HCT116 (cell line): Measurements from ENCODE around the gene TROAP. TPM values are rescaled to one million over a fixed set of nuclear protein-coding genes. Genes with fewer than 3 reads are reported as not detected.

ENCODE experiments used
- ATAC-seq: fragments of 200-7000 bp; cut with Tn5 transposase; 2 replicates; pipeline ENCODE4 v1.9.1; 2020; ENCODE audit warnings: mild to moderate bottlenecking, moderate library complexity
- BruUV-seq: library from RNA; stranded (reverse); fragments of 400-500 nt; replicated peaks from 2 replicates; lab custom pipeline; 2021; lab: Mats Ljungman, UMichigan
- CTCF ChIA-PET: fragments of 300-600 bp; sonication (Branson Sonifier 250); formaldehyde crosslinking; loops from one replicate; lab custom pipeline; 2021; ENCODE audit warnings: antibody characterized with exemption; lab: Charles Lee
- POLR2A ChIA-PET: fragments of 300-600, 350-600 bp; sonication (Branson Sonifier 250); formaldehyde crosslinking; loops from one replicate; lab custom pipeline; 2021; ENCODE audit warnings: antibody characterized with exemption; lab: Charles Lee
- RAD21 ChIA-PET, 2 experiments: fragments of 300-600 bp; sonication (Branson Sonifier 250); formaldehyde crosslinking; loops; one replicate each; lab custom pipeline; 2023; ENCODE audit warnings: low total read pairs in 2 of 2; ENCODE audit not compliant: uncharacterized antibody in 2 of 2, unreplicated experiment in 2 of 2, low non-redundant PET in 1 of 2; lab: Charles Lee
- DNase-seq: peaks from one replicate; pipeline ENCODE4 v3.0.0-alpha.2; 2010; ENCODE audit warnings: low read depth, low spot score
- H2AFZ ChIP-seq: fragments of 200-600 bp; shearing (Covaris generic), sonication (generic); 2 replicates; pipeline ENCODE4 v1.6.1; 2017; ENCODE audit warnings: low read depth, mixed run types, mixed read lengths, antibody characterized with exemption, low read length; ENCODE audit not compliant: poor library complexity, severe bottlenecking
- H3K27ac ChIP-seq: 2 replicates; pipeline ENCODE4 v1.5.1; 2012; ENCODE audit warnings: low read depth, low read length
- H3K27me3 ChIP-seq: fragments of 200-600 bp; sonication (generic); 2 replicates; pipeline ENCODE4 v1.6.1; 2016; ENCODE audit warnings: mixed run types, low read length, mixed read lengths; ENCODE audit not compliant: insufficient read depth
- H3K36me3 ChIP-seq, 2 experiments: fragments of 200-500 bp in 1 of 2; fragments of 200-600 bp in 1 of 2; sonication (Bioruptor generic) in 1 of 2; sonication (generic) in 1 of 2; 2 replicates each; pipeline versions ENCODE4 v1.5.1 to v1.6.1; 2014 to 2016; ENCODE audit warnings: low read length in 2 of 2, inconsistent platforms in 1 of 2, mixed read lengths in 1 of 2, mixed run types in 1 of 2; ENCODE audit not compliant: insufficient read depth in 2 of 2, control insufficient read depth in 1 of 2
- H3K4me1 ChIP-seq, 2 experiments: fragments of 200-600 bp in 1 of 2; sonication (generic) in 1 of 2; 2 replicates each; pipeline versions ENCODE4 v1.5.1 to v1.6.1; 2012 to 2017; ENCODE audit warnings: low read length in 2 of 2, inconsistent platforms in 1 of 2, mild to moderate bottlenecking in 1 of 2, mixed read lengths in 1 of 2, mixed run types in 1 of 2, moderate library complexity in 1 of 2; ENCODE audit not compliant: insufficient read depth in 2 of 2, control insufficient read depth in 1 of 2
- H3K4me2 ChIP-seq: fragments of 200-600 bp; sonication (generic); 2 replicates; pipeline ENCODE4 v1.6.1; 2017; ENCODE audit warnings: mixed run types, low read length, mixed read lengths
- H3K4me3 ChIP-seq, 2 experiments: fragments of 200-600 bp in 1 of 2; sonication (generic) in 1 of 2; replicated peaks in 1 of 2; 2 replicates each; pipeline ENCODE4 v1.5.1; 2011 to 2016; ENCODE audit warnings: low read length in 2 of 2, control low read depth in 1 of 2, low read depth in 1 of 2, mild to moderate bottlenecking in 1 of 2, mixed read lengths in 1 of 2, mixed run types in 1 of 2
- H3K79me2 ChIP-seq: fragments of 200-600 bp; sonication (generic); 2 replicates; pipeline ENCODE4 v1.6.1; 2017; ENCODE audit warnings: mild to moderate bottlenecking, mixed run types, low read length, moderate library complexity, mixed read lengths; ENCODE audit not compliant: insufficient read depth
- H3K9ac ChIP-seq: fragments of 200-600 bp; sonication (generic); 2 replicates; pipeline ENCODE4 v1.6.1; 2016; ENCODE audit warnings: low read length, mixed read lengths
- H3K9me2 ChIP-seq: fragments of 200-600 bp; sonication (generic), shearing (Covaris generic); 2 replicates; pipeline ENCODE4 v1.6.1; 2017; ENCODE audit warnings: mixed run types, mild to moderate bottlenecking, moderate library complexity; ENCODE audit not compliant: insufficient read depth
- H3K9me3 ChIP-seq, 2 experiments: fragments of 200-500 bp in 1 of 2; fragments of 200-600 bp in 1 of 2; sonication (Bioruptor generic) in 1 of 2; sonication (generic) in 1 of 2; 2 replicates each; pipeline ENCODE4 v1.6.1; 2014 to 2017; ENCODE audit warnings: low read length in 2 of 2, mixed read lengths in 2 of 2, inconsistent platforms in 1 of 2, low read depth in 1 of 2, mild to moderate bottlenecking in 1 of 2, mixed run types in 1 of 2, moderate library complexity in 1 of 2; ENCODE audit not compliant: control insufficient read depth in 1 of 2, insufficient read depth in 1 of 2
- H4K20me1 ChIP-seq: fragments of 200-600 bp; sonication (generic), shearing (Covaris generic); 2 replicates; pipeline ENCODE4 v1.6.1; 2017; ENCODE audit warnings: mixed run types, mild to moderate bottlenecking, moderate library complexity; ENCODE audit not compliant: insufficient read depth
- CBX3 ChIP-seq: IDR thresholded peaks from 2 replicates; pipeline ENCODE4 v1.6.1; 2012; ENCODE audit warnings: low read depth
- CEBPB ChIP-seq: IDR thresholded peaks from 2 replicates; pipeline ENCODE4 v1.6.1; 2012; ENCODE audit warnings: low read depth
- ELF1 ChIP-seq: IDR thresholded peaks from 2 replicates; pipeline ENCODE4 v1.6.1; 2012; ENCODE audit warnings: low read depth, borderline replicate concordance
- EZH2 ChIP-seq: fragments of 200-600 bp; sonication (generic); IDR thresholded peaks from 2 replicates; pipeline ENCODE4 v1.6.1; 2017; ENCODE audit warnings: antibody characterized with exemption, mixed run types
- EZH2phosphoT487 ChIP-seq: fragments of 200-600 bp; IDR thresholded peaks from 2 replicates; pipeline ENCODE4 v1.6.1; 2018; ENCODE audit warnings: antibody characterized with exemption, borderline replicate concordance
- JUND ChIP-seq: IDR thresholded peaks from 2 replicates; pipeline ENCODE4 v1.6.1; 2012
- POLR2A ChIP-seq: IDR thresholded peaks from 2 replicates; pipeline ENCODE4 v1.7.0; 2011; ENCODE audit warnings: borderline replicate concordance; ENCODE audit not compliant: insufficient read depth, insufficient read length; ENCODE audit errors: extremely low read depth
- RAD21 ChIP-seq: IDR thresholded peaks from 2 replicates; pipeline ENCODE4 v1.6.1; 2012; ENCODE audit warnings: low read depth, mild to moderate bottlenecking
- SIN3A ChIP-seq: IDR thresholded peaks from 2 replicates; pipeline ENCODE4 v1.6.1; 2012; ENCODE audit warnings: low read depth
- SP1 ChIP-seq: IDR thresholded peaks from 2 replicates; pipeline ENCODE4 v1.6.1; 2012; ENCODE audit warnings: low read depth
- SRF ChIP-seq: IDR thresholded peaks from 2 replicates; pipeline ENCODE4 v1.6.1; 2012; ENCODE audit warnings: low read depth
- TCF7L2 ChIP-seq: IDR thresholded peaks from 2 replicates; pipeline ENCODE4 v1.7.0; 2011; ENCODE audit warnings: borderline replicate concordance, inconsistent platforms; ENCODE audit not compliant: insufficient read depth, insufficient read length; ENCODE audit errors: extremely low read depth
- YY1 ChIP-seq: IDR thresholded peaks from 2 replicates; pipeline ENCODE4 v1.6.1; 2011; ENCODE audit warnings: low read length, low read depth, moderate library complexity, mild to moderate bottlenecking; ENCODE audit not compliant: insufficient replicate concordance; ENCODE audit errors: extremely low read depth
- ZFX ChIP-seq: fragments of 450-650 bp; IDR thresholded peaks from 2 replicates; pipeline ENCODE4 v1.6.1; 2017
- ZNF274 ChIP-seq: fragments of 200-500 bp; sonication (Bioruptor generic); IDR thresholded peaks from 2 replicates; pipeline ENCODE4 v1.6.1; 2014; ENCODE audit warnings: mild to moderate bottlenecking, low read depth, low read length, inconsistent platforms
- intact Hi-C: fragments of 100-400 bp; cut with micrococcal nuclease; formaldehyde crosslinking; loops from 2 replicates; pipeline ENCODE4 v1.10.0; 2022
- total RNA-seq: library from RNA; stranded (reverse); gene quantifications from one replicate; pipeline ENCODE4 v1.2.1, GENCODE V29; 2021; ENCODE audit not compliant: unreplicated experiment
- TF ChIP-seq, protein P1 (sequence below): IDR thresholded peaks from 2 replicates; pipeline ENCODE4 v1.6.1; 2011; ENCODE audit warnings: mild to moderate bottlenecking, low read length, moderate library complexity; ENCODE audit not compliant: insufficient replicate concordance; ENCODE audit errors: extremely low read depth
- TF ChIP-seq, protein P2 (sequence below): IDR thresholded peaks from 2 replicates; pipeline ENCODE4 v1.6.1; 2012
- TF ChIP-seq, protein P3 (sequence below), 3 experiments: fragments of 200-600 bp in 1 of 3; sonication (generic) in 1 of 3; IDR thresholded peaks in 2 of 3; conservative IDR thresholded peaks in 1 of 3; 2 replicates each; pipeline ENCODE4 v1.5.1; 2012 to 2017; ENCODE audit warnings: low read depth in 2 of 3, low read length in 2 of 3, antibody characterized with exemption in 1 of 3, borderline replicate concordance in 1 of 3, control low read depth in 1 of 3, mild to moderate bottlenecking in 1 of 3, mixed read lengths in 1 of 3, mixed run types in 1 of 3, moderate library complexity in 1 of 3; ENCODE audit not compliant: insufficient read depth in 1 of 3
- TF ChIP-seq, protein P4 (sequence below): IDR thresholded peaks from 2 replicates; pipeline ENCODE4 v1.6.1; 2012
- TF ChIP-seq, protein P5 (sequence below): IDR thresholded peaks from 2 replicates; pipeline ENCODE4 v1.6.1; 2012; ENCODE audit warnings: low read depth

TROAP gene
- total RNA-seq, 1 experiment from 2014 or later = 99.1 TPM

DNA sequence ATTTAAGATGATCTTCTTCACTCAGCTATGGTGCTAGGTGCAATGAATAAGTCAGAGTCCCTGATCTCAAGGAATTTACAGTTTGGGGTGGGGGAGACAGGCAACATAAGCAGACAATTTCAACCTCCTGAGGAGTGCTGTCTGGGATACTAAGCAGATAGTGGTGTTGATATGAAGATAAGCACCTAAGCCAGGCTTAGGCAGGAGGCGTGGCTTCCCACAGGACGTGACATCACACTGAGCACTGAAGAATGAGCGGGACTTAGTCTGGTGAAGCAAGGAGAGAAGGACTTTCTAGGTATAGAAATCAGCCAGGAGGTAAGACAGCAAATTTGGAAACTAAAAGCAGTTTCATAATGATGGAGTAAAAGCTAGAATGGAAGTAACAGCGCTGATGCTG is 21.3 kb upstream of the TROAP start:
- ATAC-seq (no peak), DNase-seq (no peak)
- H3K9ac ChIP-seq = no peak overlapping the region
- H3K4me1 ChIP-seq = peaks cover 9 to 25% of the 10 kb centered on the region in 2 experiments; a peak in 3 of 4 replicates
- H2AFZ ChIP-seq = peak overlapping the region; percentile 50
- peak overlapping the region; percentile 34; the same call in 1 of the 2 replicates for H3K4me2 ChIP-seq
- no TSS peak for BruUV-seq
- no peaks in the 10 kb centered on the region for H3K27me3 ChIP-seq
- no peaks in the 10 kb centered on the region for H3K79me2 ChIP-seq
- H3K4me3 ChIP-seq = no peak overlapping the region
- intact Hi-C loops = no loop called here
- H3K9me3 ChIP-seq = no peaks in the 10 kb centered on the region
- H3K36me3 ChIP-seq = no peaks in the 10 kb centered on the region
- H3K9me2 ChIP-seq = no peaks in the 10 kb centered on the region
- ChIA-PET CTCF (interaction anchor here (0.7 kb wide), 1 partner anchor 12 kb away, joined by 3 read pairs; no protein-coding TSS in a partner anchor), RAD21 (no interaction called here), POLR2A (no interaction called here)
- H4K20me1 ChIP-seq = no peaks in the 10 kb centered on the region
- H3K27ac ChIP-seq = no peak overlapping the region
- no peak for TF ChIP-seq RAD21
- TF ChIP-seq POLR2A = no peak
- TF ChIP-seq, protein P1, sequence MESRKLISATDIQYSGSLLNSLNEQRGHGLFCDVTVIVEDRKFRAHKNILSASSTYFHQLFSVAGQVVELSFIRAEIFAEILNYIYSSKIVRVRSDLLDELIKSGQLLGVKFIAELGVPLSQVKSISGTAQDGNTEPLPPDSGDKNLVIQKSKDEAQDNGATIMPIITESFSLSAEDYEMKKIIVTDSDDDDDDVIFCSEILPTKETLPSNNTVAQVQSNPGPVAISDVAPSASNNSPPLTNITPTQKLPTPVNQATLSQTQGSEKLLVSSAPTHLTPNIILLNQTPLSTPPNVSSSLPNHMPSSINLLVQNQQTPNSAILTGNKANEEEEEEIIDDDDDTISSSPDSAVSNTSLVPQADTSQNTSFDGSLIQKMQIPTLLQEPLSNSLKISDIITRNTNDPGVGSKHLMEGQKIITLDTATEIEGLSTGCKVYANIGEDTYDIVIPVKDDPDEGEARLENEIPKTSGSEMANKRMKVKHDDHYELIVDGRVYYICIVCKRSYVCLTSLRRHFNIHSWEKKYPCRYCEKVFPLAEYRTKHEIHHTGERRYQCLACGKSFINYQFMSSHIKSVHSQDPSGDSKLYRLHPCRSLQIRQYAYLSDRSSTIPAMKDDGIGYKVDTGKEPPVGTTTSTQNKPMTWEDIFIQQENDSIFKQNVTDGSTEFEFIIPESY = no peak
- TF ChIP-seq ZNF274 = no peak
- no peak for TF ChIP-seq SP1
- no peak for TF ChIP-seq SIN3A
- TF ChIP-seq CBX3 = no peak
- TF ChIP-seq, protein P2, sequence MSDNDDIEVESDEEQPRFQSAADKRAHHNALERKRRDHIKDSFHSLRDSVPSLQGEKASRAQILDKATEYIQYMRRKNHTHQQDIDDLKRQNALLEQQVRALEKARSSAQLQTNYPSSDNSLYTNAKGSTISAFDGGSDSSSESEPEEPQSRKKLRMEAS = no peak
- TF ChIP-seq CEBPB = no peak
- TF ChIP-seq ZFX = no peak
- TF ChIP-seq, protein P3, sequence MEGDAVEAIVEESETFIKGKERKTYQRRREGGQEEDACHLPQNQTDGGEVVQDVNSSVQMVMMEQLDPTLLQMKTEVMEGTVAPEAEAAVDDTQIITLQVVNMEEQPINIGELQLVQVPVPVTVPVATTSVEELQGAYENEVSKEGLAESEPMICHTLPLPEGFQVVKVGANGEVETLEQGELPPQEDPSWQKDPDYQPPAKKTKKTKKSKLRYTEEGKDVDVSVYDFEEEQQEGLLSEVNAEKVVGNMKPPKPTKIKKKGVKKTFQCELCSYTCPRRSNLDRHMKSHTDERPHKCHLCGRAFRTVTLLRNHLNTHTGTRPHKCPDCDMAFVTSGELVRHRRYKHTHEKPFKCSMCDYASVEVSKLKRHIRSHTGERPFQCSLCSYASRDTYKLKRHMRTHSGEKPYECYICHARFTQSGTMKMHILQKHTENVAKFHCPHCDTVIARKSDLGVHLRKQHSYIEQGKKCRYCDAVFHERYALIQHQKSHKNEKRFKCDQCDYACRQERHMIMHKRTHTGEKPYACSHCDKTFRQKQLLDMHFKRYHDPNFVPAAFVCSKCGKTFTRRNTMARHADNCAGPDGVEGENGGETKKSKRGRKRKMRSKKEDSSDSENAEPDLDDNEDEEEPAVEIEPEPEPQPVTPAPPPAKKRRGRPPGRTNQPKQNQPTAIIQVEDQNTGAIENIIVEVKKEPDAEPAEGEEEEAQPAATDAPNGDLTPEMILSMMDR (IDR thresholded peaks at IDR 0.05 in 2 of 3, conservative IDR thresholded peaks at IDR 0.05 in 1 of 3; ENCODE audit: borderline replicate concordance in 1 of 3, insufficient read depth in 1 of 3, low read depth in 2 of 3, low read length in 2 of 3) = no peak
- no peak for TF ChIP-seq EZH2phosphoT487
- TF ChIP-seq EZH2 = no peak
- TF ChIP-seq SRF = no peak
- TF ChIP-seq, protein P4, sequence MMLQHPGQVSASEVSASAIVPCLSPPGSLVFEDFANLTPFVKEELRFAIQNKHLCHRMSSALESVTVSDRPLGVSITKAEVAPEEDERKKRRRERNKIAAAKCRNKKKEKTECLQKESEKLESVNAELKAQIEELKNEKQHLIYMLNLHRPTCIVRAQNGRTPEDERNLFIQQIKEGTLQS = no peak
- TF ChIP-seq TCF7L2 = no peak
- no peak for TF ChIP-seq YY1
- TF ChIP-seq, protein P5, sequence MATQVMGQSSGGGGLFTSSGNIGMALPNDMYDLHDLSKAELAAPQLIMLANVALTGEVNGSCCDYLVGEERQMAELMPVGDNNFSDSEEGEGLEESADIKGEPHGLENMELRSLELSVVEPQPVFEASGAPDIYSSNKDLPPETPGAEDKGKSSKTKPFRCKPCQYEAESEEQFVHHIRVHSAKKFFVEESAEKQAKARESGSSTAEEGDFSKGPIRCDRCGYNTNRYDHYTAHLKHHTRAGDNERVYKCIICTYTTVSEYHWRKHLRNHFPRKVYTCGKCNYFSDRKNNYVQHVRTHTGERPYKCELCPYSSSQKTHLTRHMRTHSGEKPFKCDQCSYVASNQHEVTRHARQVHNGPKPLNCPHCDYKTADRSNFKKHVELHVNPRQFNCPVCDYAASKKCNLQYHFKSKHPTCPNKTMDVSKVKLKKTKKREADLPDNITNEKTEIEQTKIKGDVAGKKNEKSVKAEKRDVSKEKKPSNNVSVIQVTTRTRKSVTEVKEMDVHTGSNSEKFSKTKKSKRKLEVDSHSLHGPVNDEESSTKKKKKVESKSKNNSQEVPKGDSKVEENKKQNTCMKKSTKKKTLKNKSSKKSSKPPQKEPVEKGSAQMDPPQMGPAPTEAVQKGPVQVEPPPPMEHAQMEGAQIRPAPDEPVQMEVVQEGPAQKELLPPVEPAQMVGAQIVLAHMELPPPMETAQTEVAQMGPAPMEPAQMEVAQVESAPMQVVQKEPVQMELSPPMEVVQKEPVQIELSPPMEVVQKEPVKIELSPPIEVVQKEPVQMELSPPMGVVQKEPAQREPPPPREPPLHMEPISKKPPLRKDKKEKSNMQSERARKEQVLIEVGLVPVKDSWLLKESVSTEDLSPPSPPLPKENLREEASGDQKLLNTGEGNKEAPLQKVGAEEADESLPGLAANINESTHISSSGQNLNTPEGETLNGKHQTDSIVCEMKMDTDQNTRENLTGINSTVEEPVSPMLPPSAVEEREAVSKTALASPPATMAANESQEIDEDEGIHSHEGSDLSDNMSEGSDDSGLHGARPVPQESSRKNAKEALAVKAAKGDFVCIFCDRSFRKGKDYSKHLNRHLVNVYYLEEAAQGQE = no peak
- TF ChIP-seq ELF1 = no peak
- TF ChIP-seq JUND = no peak
